SK-N-SH (cell line): ENCODE measurements around the gene TMEM259. TPM values are rescaled to one million over a fixed set of nuclear protein-coding genes. Genes with fewer than 3 reads are reported as not detected.
"Not testable (repeated sequence)": the region's sequence is repeated elsewhere in the genome, so short reads cannot be mapped to it uniquely, and the experiment has no call there.

Source experiments
- CTCF ChIA-PET: fragments of 300-600, 350-600 bp; formaldehyde crosslinking; extraction: SDS; loops from one replicate; lab custom pipeline; 2021; lab: Yijun Ruan, JAX
- POLR2A ChIA-PET: fragments of 350-600 bp; sonication (Branson Sonifier 250); formaldehyde crosslinking; extraction: SDS; loops from one replicate; lab custom pipeline; 2020; ENCODE audit warnings: antibody characterized with exemption, inconsistent platforms; lab: Yijun Ruan, JAX
- DNase-seq: peaks from one replicate; pipeline ENCODE4 v3.0.0; 2012
- H2AFZ ChIP-seq: fragments of 200-600 bp; sonication (generic); 2 replicates; pipeline ENCODE4 v1.8.1; 2016; ENCODE audit warnings: antibody characterized with exemption, mild to moderate bottlenecking, low read depth
- H3F3A ChIP-seq: fragments of 200-600 bp; sonication (generic); replicated peaks from 2 replicates; pipeline ENCODE3; 2016; ENCODE audit warnings: antibody characterized with exemption, mild to moderate bottlenecking; ENCODE audit not compliant: insufficient read depth
- H3K27ac ChIP-seq, 2 experiments: fragments of 200-500 bp in 1 of 2; fragments of 200-600 bp in 1 of 2; sonication (Bioruptor generic) in 1 of 2; sonication (generic), shearing (Covaris generic) in 1 of 2; 2 replicates each; pipeline versions ENCODE4 v1.5.1 to v1.6.1; 2014 to 2016; ENCODE audit warnings: low read depth in 2 of 2, inconsistent platforms in 1 of 2, low read length in 1 of 2, mild to moderate bottlenecking in 1 of 2, mixed read lengths in 1 of 2
- H3K27me3 ChIP-seq: fragments of 200-600 bp; sonication (generic), shearing (Covaris generic); 2 replicates; pipeline ENCODE4 v1.6.1; 2016; ENCODE audit warnings: mixed run types; ENCODE audit not compliant: insufficient read depth
- H3K36me3 ChIP-seq, 2 experiments: fragments of 200-500 bp in 1 of 2; fragments of 200-600 bp in 1 of 2; sonication (Bioruptor generic) in 1 of 2; sonication (generic) in 1 of 2; replicated peaks in 1 of 2; 2 replicates each; pipeline versions ENCODE3 to v1.5.1; 2014 to 2016; ENCODE audit warnings: low read length in 1 of 2, mild to moderate bottlenecking in 1 of 2; ENCODE audit not compliant: insufficient read depth in 2 of 2, control insufficient read depth in 1 of 2
- H3K4me1 ChIP-seq, 2 experiments: fragments of 200-500 bp in 1 of 2; fragments of 200-600 bp in 1 of 2; sonication (Bioruptor generic) in 1 of 2; sonication (generic), shearing (Covaris generic) in 1 of 2; 2 replicates each; pipeline versions ENCODE4 v1.5.1 to v1.6.1; 2014 to 2016; ENCODE audit warnings: low read depth in 1 of 2, low read length in 1 of 2, mixed run types in 1 of 2; ENCODE audit not compliant: insufficient read depth in 2 of 2, control insufficient read depth in 1 of 2
- H3K4me2 ChIP-seq: fragments of 200-600 bp; sonication (generic), shearing (Covaris generic); 2 replicates; pipeline ENCODE4 v1.6.1; 2017; ENCODE audit warnings: mixed run types
- H3K4me3 ChIP-seq, 2 experiments: fragments of 200-500 bp in 1 of 2; fragments of 200-600 bp in 1 of 2; sonication (Bioruptor generic) in 1 of 2; sonication (generic), shearing (Covaris generic) in 1 of 2; 2 replicates each; pipeline versions ENCODE4 v1.5.1 to v1.8.1; 2014 to 2016; ENCODE audit warnings: low read depth in 2 of 2, inconsistent platforms in 1 of 2, low read length in 1 of 2, mild to moderate bottlenecking in 1 of 2, mixed read lengths in 1 of 2, moderate library complexity in 1 of 2
- H3K79me2 ChIP-seq: fragments of 200-600 bp; sonication (generic); 2 replicates; pipeline ENCODE4 v1.8.1; 2017; ENCODE audit warnings: mild to moderate bottlenecking; ENCODE audit not compliant: insufficient read depth
- H3K9ac ChIP-seq: fragments of 200-600 bp; sonication (generic); 2 replicates; pipeline ENCODE4 v1.6.1; 2017; ENCODE audit warnings: mixed run types
- H3K9me2 ChIP-seq: fragments of 200-600 bp; sonication (generic); 2 replicates; pipeline ENCODE4 v1.6.1; 2017; ENCODE audit warnings: mixed run types
- H3K9me3 ChIP-seq: fragments of 200-600 bp; sonication (generic); 2 replicates; pipeline ENCODE4 v1.6.1; 2017; ENCODE audit warnings: mixed run types, mild to moderate bottlenecking, moderate library complexity
- H4K20me1 ChIP-seq: fragments of 200-600 bp; sonication (generic); 2 replicates; pipeline ENCODE4 v1.6.1; 2017; ENCODE audit warnings: mild to moderate bottlenecking, mixed run types; ENCODE audit not compliant: insufficient read depth
- CHD2 ChIP-seq: fragments of 150-350 bp; IDR thresholded peaks from 2 replicates; pipeline ENCODE4 v1.6.1; 2018; ENCODE audit warnings: low read length; ENCODE audit not compliant: partially characterized antibody
- CTCF ChIP-seq: fragments of 200-600 bp; sonication (generic); IDR thresholded peaks from 2 replicates; pipeline ENCODE4 v1.6.1; 2017; ENCODE audit warnings: antibody characterized with exemption, mild to moderate bottlenecking, moderate library complexity
- ELF1 ChIP-seq: IDR thresholded peaks from 2 replicates; pipeline ENCODE4 v1.4.0; 2012
- EP300 ChIP-seq, 2 experiments: IDR thresholded peaks; 2 replicates each; pipeline versions ENCODE4 v1.4.0 to v1.6.1; 2012; ENCODE audit warnings: borderline replicate concordance in 1 of 2, low read depth in 1 of 2, low read length in 1 of 2
- FOSL2 ChIP-seq: IDR thresholded peaks from 2 replicates; pipeline ENCODE4 v1.4.0; 2012; ENCODE audit warnings: low read depth, mild to moderate bottlenecking, moderate library complexity, borderline replicate concordance
- GATA2 ChIP-seq: sonication (generic); formaldehyde crosslinking; IDR thresholded peaks from 2 replicates; pipeline ENCODE4 v1.5.0; 2020; ENCODE audit warnings: mild to moderate bottlenecking, missing genetic modification reagents
- IRF3 ChIP-seq: fragments of 150-350 bp; IDR thresholded peaks from 2 replicates; pipeline ENCODE4 v1.6.1; 2016; ENCODE audit warnings: mild to moderate bottlenecking, low read depth, low read length
- JUND ChIP-seq: IDR thresholded peaks from 2 replicates; pipeline ENCODE4 v1.4.0; 2012
- MEF2A ChIP-seq: IDR thresholded peaks from 2 replicates; pipeline ENCODE4 v1.4.0; 2012; ENCODE audit warnings: low read depth, borderline replicate concordance
- NRF1 ChIP-seq: IDR thresholded peaks from 2 replicates; pipeline ENCODE4 v1.6.1; 2012; ENCODE audit warnings: low read depth, mild to moderate bottlenecking, low read length
- RAD21 ChIP-seq: IDR thresholded peaks from 2 replicates; pipeline ENCODE4 v1.6.1; 2012; ENCODE audit warnings: mild to moderate bottlenecking, low read length
- REST ChIP-seq: IDR thresholded peaks from 2 replicates; pipeline ENCODE4 v1.6.1; 2012; ENCODE audit warnings: mild to moderate bottlenecking, low read depth, low read length, moderate library complexity
- RFX5 ChIP-seq: IDR thresholded peaks from 2 replicates; pipeline ENCODE4 v1.6.1; 2012; ENCODE audit warnings: mild to moderate bottlenecking, improper control_type of control experiment, low read length
- RXRA ChIP-seq: IDR thresholded peaks from 2 replicates; pipeline ENCODE4 v1.4.0; 2012; ENCODE audit warnings: low read depth, mild to moderate bottlenecking, borderline replicate concordance
- SIN3A ChIP-seq: IDR thresholded peaks from 2 replicates; pipeline ENCODE4 v1.6.1; 2012; ENCODE audit warnings: low read depth, mild to moderate bottlenecking, low read length, moderate library complexity, borderline replicate concordance
- SMC3 ChIP-seq: IDR thresholded peaks from 2 replicates; pipeline ENCODE4 v1.6.1; 2012; ENCODE audit warnings: low read depth, low read length, improper control_type of control experiment
- TAF1 ChIP-seq: IDR thresholded peaks from 2 replicates; pipeline ENCODE4 v1.6.1; 2012; ENCODE audit warnings: low read depth, mild to moderate bottlenecking, low read length, moderate library complexity, borderline replicate concordance
- TCF12 ChIP-seq: IDR thresholded peaks from 2 replicates; pipeline ENCODE4 v1.4.0; 2012
- TEAD4 ChIP-seq: IDR thresholded peaks from 2 replicates; pipeline ENCODE4 v1.4.0; 2012; ENCODE audit warnings: mild to moderate bottlenecking, borderline replicate concordance; ENCODE audit not compliant: insufficient read depth
- USF2 ChIP-seq: fragments of 150-350 bp; IDR thresholded peaks from 2 replicates; pipeline ENCODE4 v1.6.1; 2017; ENCODE audit warnings: antibody characterized with exemption, low read length, low read depth, borderline replicate concordance
- ZBTB33 ChIP-seq: IDR thresholded peaks from 2 replicates; pipeline ENCODE4 v1.4.0; 2012; ENCODE audit warnings: low read depth, borderline replicate concordance
- WGBS: methylation state at CpG from one replicate; pipeline ENCODE4 v1.1.6; 2017; ENCODE audit warnings: low lambda C conversion rate; 5-methylcytosine and 5-hydroxymethylcytosine counted together
- polyA plus RNA-seq, 3 experiments: library from polyadenylated mRNA; depleted of rRNA; stranded (reverse); fragments of >200 nt; gene quantifications; 2 replicates each; pipeline ENCODE4 v1.2.3, GENCODE V29; 2012

The TMEM259 gene
- polyA plus RNA-seq, 1 of the 3 experiments (the other 2 are of a cell fraction), result 138 TPM

GRCh38 chr19:1025960-1026782, 5.2 kb upstream of the TMEM259 start, which contains the start of gene CNN2 (continued):
- TF ChIP-seq REST (no peak), MEF2A (no peak), TEAD4 (peak; percentile 65; the same call in 1 of the 2 replicates), USF2 (no peak), ZBTB33 (no peak), FOSL2 (no peak), TCF12 (no peak), RXRA (no peak), RFX5 (no peak), GATA2 (no peak), JUND (no peak), IRF3 (no peak), CHD2 (no peak), NRF1 (no peak), ELF1 (0 out of 2 replicates have a peak, but pooled peaks have one; percentile 21), RAD21 (no peak), EP300 (IDR thresholded peaks at IDR 0.05; ENCODE audit: borderline replicate concordance in 1 of 2, low read depth in 1 of 2, low read length in 1 of 2) (no peak), SMC3 (0 out of 2 replicates have a peak, but pooled peaks have one; percentile 7), CTCF (no peak), TAF1 (peak; percentile 46; the same call in 1 of the 2 replicates), SIN3A (no peak)

GRCh38 chr19:1025080-1025479, 4.2 kb upstream of the TMEM259 start:
- H2AFZ ChIP-seq, H3K27ac ChIP-seq, H3K9me2 ChIP-seq, H3K36me3 ChIP-seq, H3K27me3 ChIP-seq, H3K4me3 ChIP-seq, DNase-seq, H3K9me3 ChIP-seq, H3K4me2 ChIP-seq, H3K9ac ChIP-seq: not testable (repeated sequence)
- CTCF ChIA-PET, result interaction anchor here (1.4 to 2.7 kb wide), 2 partner anchors 56 to 168 kb away, joined by 5 to 11 read pairs; no protein-coding TSS in a partner anchor
- Histone ChIP-seq H3F3A (peaks cover 34% of the 10 kb centered on the region), H3K4me1 (peaks cover 0 to 15% of the 10 kb centered on the region in 2 experiments; a peak in 1 of 4 replicates), H4K20me1 (peaks cover 19% of the 10 kb centered on the region), H3K79me2 (peaks cover 41% of the 10 kb centered on the region)
- WGBS, result 38% methylated on average over 6 of the region's 6 CpGs
- POLR2A ChIA-PET, result interaction anchor here (1.2 kb wide), 1 partner anchor 216 kb away, joined by 4 read pairs; the partner anchor contains the start of gene ATP5F1D
